ENCODE measurements around the gene SLC12A7. TPM values are rescaled to one million over a fixed set of nuclear protein-coding genes. Genes with fewer than 3 reads are reported as not detected.

Gene SLC12A7
- total and polyA plus RNA-seq, 12 donors = 1.3 to 52.6 (median 24.4) TPM

GRCh38 chr5:1096838-1097237, 15.0 kb downstream of the SLC12A7 start:
- Histone ChIP-seq H3K36me3 (replicated peaks in 1 of 2) (peaks cover 0 to 15% of the 10 kb centered on the region in 2 donors), H3K4me1 (replicated peaks in 1 of 2) (peaks cover 0 to 6% of the 10 kb centered on the region in 2 donors), H3K4me3 (no peak overlapping the region), H3K9me3 (replicated peaks in 1 of 3) (no peaks in the 10 kb centered on the region), H3K27ac (no peak overlapping the region), H3K27me3 (no peaks in the 10 kb centered on the region)
- no peak for TF ChIP-seq POLR2A (IDR thresholded peaks at IDR 0.05)
- TF ChIP-seq, protein P1, sequence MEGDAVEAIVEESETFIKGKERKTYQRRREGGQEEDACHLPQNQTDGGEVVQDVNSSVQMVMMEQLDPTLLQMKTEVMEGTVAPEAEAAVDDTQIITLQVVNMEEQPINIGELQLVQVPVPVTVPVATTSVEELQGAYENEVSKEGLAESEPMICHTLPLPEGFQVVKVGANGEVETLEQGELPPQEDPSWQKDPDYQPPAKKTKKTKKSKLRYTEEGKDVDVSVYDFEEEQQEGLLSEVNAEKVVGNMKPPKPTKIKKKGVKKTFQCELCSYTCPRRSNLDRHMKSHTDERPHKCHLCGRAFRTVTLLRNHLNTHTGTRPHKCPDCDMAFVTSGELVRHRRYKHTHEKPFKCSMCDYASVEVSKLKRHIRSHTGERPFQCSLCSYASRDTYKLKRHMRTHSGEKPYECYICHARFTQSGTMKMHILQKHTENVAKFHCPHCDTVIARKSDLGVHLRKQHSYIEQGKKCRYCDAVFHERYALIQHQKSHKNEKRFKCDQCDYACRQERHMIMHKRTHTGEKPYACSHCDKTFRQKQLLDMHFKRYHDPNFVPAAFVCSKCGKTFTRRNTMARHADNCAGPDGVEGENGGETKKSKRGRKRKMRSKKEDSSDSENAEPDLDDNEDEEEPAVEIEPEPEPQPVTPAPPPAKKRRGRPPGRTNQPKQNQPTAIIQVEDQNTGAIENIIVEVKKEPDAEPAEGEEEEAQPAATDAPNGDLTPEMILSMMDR (IDR thresholded peaks at IDR 0.05) = no peak
- intact Hi-C loops (cut with DNase I) = no loop called here
- DNase-seq = no peak
- WGBS, 4 donors = 76 to 86% (median 82%) methylated on average over 10 of the region's 10 CpGs

DNA sequence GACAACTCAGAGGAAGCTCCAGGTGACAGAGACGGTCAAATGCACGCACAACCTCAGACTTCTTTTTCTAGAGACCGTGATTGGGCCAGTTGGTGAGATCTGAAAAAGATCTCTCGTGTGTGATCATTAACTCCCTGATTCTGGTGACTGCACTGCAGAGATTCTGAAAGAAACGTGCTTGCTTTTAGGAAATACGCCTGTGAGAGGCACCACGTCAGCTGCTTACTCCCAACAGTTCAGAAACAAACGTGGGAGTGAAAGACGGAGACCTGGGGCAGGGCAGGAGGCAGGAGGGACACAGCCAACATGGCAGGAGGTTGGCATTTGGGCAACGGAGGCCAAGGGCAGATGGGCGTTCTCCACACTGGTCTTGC, 15.9 kb downstream of the SLC12A7 start:
- no peak for DNase-seq
- intact Hi-C loops (cut with DNase I) = no loop called here
- peaks cover 0 to 19% of the 10 kb centered on the region in 2 donors for H3K36me3 ChIP-seq (replicated peaks in 1 of 2)

GRCh38 chr5:1095302-1095989, 16.4 kb downstream of the SLC12A7 start:
- no peak overlapping the region for H3K4me3 ChIP-seq
- no peaks in the 10 kb centered on the region for H3K9me3 ChIP-seq (replicated peaks in 1 of 3)
- H3K36me3 ChIP-seq (replicated peaks in 1 of 2) = peaks cover 0 to 19% of the 10 kb centered on the region in 2 donors
- intact Hi-C loops (cut with DNase I) = no loop called here
- no peak for DNase-seq
- no peak overlapping the region for H3K27ac ChIP-seq
- H3K27me3 ChIP-seq = no peaks in the 10 kb centered on the region
- 75 to 97% (median 93%) methylated on average over 2 to 22 of the region's 22 CpGs for WGBS, 4 donors
- H3K4me1 ChIP-seq (replicated peaks in 1 of 2) = peaks cover 0 to 7% of the 10 kb centered on the region in 2 donors
- TF ChIP-seq POLR2A (IDR thresholded peaks at IDR 0.05) = no peak
- TF ChIP-seq, protein P1 (IDR thresholded peaks at IDR 0.05) = no peak

More for the DNA sequence above, 15.9 kb downstream of the SLC12A7 start:
- Histone ChIP-seq H3K9me3 (replicated peaks in 1 of 3) (no peaks in the 10 kb centered on the region), H3K4me1 (replicated peaks in 1 of 2) (peaks cover 0 to 2% of the 10 kb centered on the region in 2 donors), H3K4me3 (no peak overlapping the region), H3K27me3 (no peaks in the 10 kb centered on the region), H3K27ac (no peak overlapping the region)
- no peak for TF ChIP-seq POLR2A (IDR thresholded peaks at IDR 0.05)
- TF ChIP-seq, protein P1 (IDR thresholded peaks at IDR 0.05) = no peak
- 91 to 94% (median 93%) methylated on average over 11 of the region's 11 CpGs for WGBS, 4 donors

GRCh38 chr5:1094670-1095190, 17.1 kb downstream of the SLC12A7 start:
- Histone ChIP-seq H3K36me3 (replicated peaks in 1 of 2) (peaks cover 0 to 19% of the 10 kb centered on the region in 2 donors), H3K4me3 (no peak overlapping the region), H3K9me3 (replicated peaks in 1 of 3) (no peaks in the 10 kb centered on the region), H3K4me1 (replicated peaks in 1 of 2) (peaks cover 0 to 11% of the 10 kb centered on the region in 2 donors), H3K27me3 (no peaks in the 10 kb centered on the region), H3K27ac (no peak overlapping the region)
- TF ChIP-seq, protein P1 (IDR thresholded peaks at IDR 0.05) = no peak
- no peak for TF ChIP-seq POLR2A (IDR thresholded peaks at IDR 0.05)
- intact Hi-C loops (cut with DNase I) = no loop called here
- WGBS, 4 donors = 85 to 95% (median 90%) methylated on average over 7 to 21 of the region's 21 CpGs
- DNase-seq = no peak
